HFFc6 (cell line): ENCODE measurements around the gene NECTIN3. TPM values are rescaled to one million over a fixed set of nuclear protein-coding genes. Genes with fewer than 3 reads are reported as not detected.

Source experiments
- DNase-seq: peaks from one replicate; pipeline ENCODE4 v3.0.0-alpha.2; 2018
- H3K27ac Mint-ChIP-seq: 2 replicates; pipeline ENCODE4 v1.8.0; 2020; ENCODE audit warnings: mild to moderate bottlenecking, mixed read lengths
- H3K27me3 Mint-ChIP-seq: 2 replicates; pipeline ENCODE4 v1.8.0; 2021; ENCODE audit warnings: mild to moderate bottlenecking, moderate library complexity, mixed read lengths; ENCODE audit not compliant: insufficient read depth
- H3K36me3 Mint-ChIP-seq: 2 replicates; pipeline ENCODE4 v1.8.0; 2021; ENCODE audit warnings: low read depth, mixed read lengths
- H3K4me1 Mint-ChIP-seq: 2 replicates; pipeline ENCODE4 v1.8.0; 2020; ENCODE audit warnings: low read depth, mixed read lengths
- H3K4me3 Mint-ChIP-seq: 2 replicates; pipeline ENCODE4 v1.8.0; 2020; ENCODE audit warnings: mild to moderate bottlenecking, moderate library complexity, mixed read lengths
- H3K9me3 Mint-ChIP-seq: 2 replicates; pipeline ENCODE4 v1.8.0; 2020; ENCODE audit warnings: mild to moderate bottlenecking, mixed read lengths
- CTCF ChIP-seq: fragments of 200-600 bp; sonication (generic); IDR thresholded peaks from 2 replicates; pipeline ENCODE4 v1.5.0; 2021; ENCODE audit warnings: antibody characterized with exemption, mild to moderate bottlenecking
- total RNA-seq, 6 experiments: library from RNA; stranded (reverse); fragmentation: NEBNext Ultra II Directional; extraction: Animal tissue kit (Norgen Biotek cat#: 25700); gene quantifications; 2 replicates in 1 of 6; 3 replicates in 5 of 6; pipeline ENCODE4 v1.2.3, GENCODE V29; 2021

NECTIN3 gene
- total RNA-seq, 6 experiments from 2014 or later, result 61.5 to 103 (median 84.9) TPM

GRCh38 chr3:111236836-111237713, 165.5 kb downstream of the NECTIN3 start:
- H3K27me3 Mint-ChIP-seq, result no peaks in the 10 kb centered on the region; the same call in 1 of the 2 replicates
- H3K36me3 Mint-ChIP-seq, result peaks cover 4% of the 10 kb centered on the region; the same call in 1 of the 2 replicates
- peak overlapping the region; percentile 40 for H3K4me3 Mint-ChIP-seq
- H3K27ac Mint-ChIP-seq, result peak overlapping the region; percentile 79
- TF ChIP-seq CTCF, result no peak
- H3K4me1 Mint-ChIP-seq, result peaks cover 22% of the 10 kb centered on the region
- DNase-seq, result peak; percentile 77
- H3K9me3 Mint-ChIP-seq, result peaks cover 10% of the 10 kb centered on the region

- TF ChIP-seq CTCF, result no peak
- no peaks in the 10 kb centered on the region; the same call in 1 of the 2 replicates for H3K27me3 Mint-ChIP-seq
- peak overlapping the region; percentile 79 for H3K27ac Mint-ChIP-seq
- H3K36me3 Mint-ChIP-seq, result peaks cover 4% of the 10 kb centered on the region; the same call in 1 of the 2 replicates
- H3K4me1 Mint-ChIP-seq, result peaks cover 22% of the 10 kb centered on the region
- peak; percentile 16 for DNase-seq
- H3K4me3 Mint-ChIP-seq, result peak overlapping the region; percentile 40; the same call in 1 of the 2 replicates
- peaks cover 10% of the 10 kb centered on the region for H3K9me3 Mint-ChIP-seq
These were observed 166.3 kb downstream of the NECTIN3 start for GRCh38 chr3:111237946-111238345.

- Mint-ChIP-seq H3K4me1 (peaks cover 22% of the 10 kb centered on the region), H3K36me3 (peaks cover 4% of the 10 kb centered on the region; the same call in 1 of the 2 replicates), H3K27ac (no peak overlapping the region), H3K9me3 (peaks cover 10% of the 10 kb centered on the region), H3K4me3 (no peak overlapping the region), H3K27me3 (no peaks in the 10 kb centered on the region; the same call in 1 of the 2 replicates)
- TF ChIP-seq CTCF, result no peak
- DNase-seq, result no peak
These were observed 167.3 kb downstream of the NECTIN3 start for GRCh38 chr3:111238885-111239284.

GRCh38 chr3:111241960-111242359, 170.3 kb downstream of the NECTIN3 start:
- Mint-ChIP-seq H3K27me3 (no peaks in the 10 kb centered on the region; the same call in 1 of the 2 replicates), H3K9me3 (peaks cover 10% of the 10 kb centered on the region), H3K27ac (no peak overlapping the region), H3K4me1 (peaks cover 39% of the 10 kb centered on the region), H3K36me3 (peaks cover 4% of the 10 kb centered on the region; the same call in 1 of the 2 replicates), H3K4me3 (no peak overlapping the region)
- no peak for DNase-seq
- TF ChIP-seq CTCF, result no peak
